Esophagus muscularis mucosa (tissue), 4 donors: ENCODE measurements around the gene AGAP1. TPM values are rescaled to one million over a fixed set of nuclear protein-coding genes. Genes with fewer than 3 reads are reported as not detected.

ENCODE experiments used
- DNase-seq: peaks from one replicate; pipeline ENCODE4 v3.0.0-alpha.2; 2017; ENCODE audit errors: extremely low spot score
- H3K27ac ChIP-seq, 4 donors: fragments of 200-600 bp; sonication (generic); replicated peaks in 1 of 4; 1 replicate in 3 of 4; 2 replicates in 1 of 4; pipeline ENCODE4 v1.5.1; 2016 to 2019; ENCODE audit warnings: mild to moderate bottlenecking in 1 of 4
- H3K27me3 ChIP-seq, 4 donors: fragments of 200-600 bp; sonication (generic); one replicate each; pipeline versions ENCODE4 v1.5.1 to v1.6.0; 2016 to 2019
- H3K36me3 ChIP-seq, 4 donors: fragments of 200-600 bp; sonication (generic); one replicate each; pipeline ENCODE4 v1.5.1; 2016 to 2019
- H3K4me1 ChIP-seq, 4 donors: fragments of 200-600 bp; sonication (generic); one replicate each; pipeline ENCODE4 v1.5.1; 2016 to 2019
- H3K4me3 ChIP-seq, 4 donors: fragments of 200-600 bp; sonication (generic); 1 replicate in 2 of 4; 2 replicates in 2 of 4; pipeline ENCODE4 v1.5.1; 2016 to 2019; ENCODE audit warnings: mild to moderate bottlenecking in 4 of 4, moderate library complexity in 1 of 4
- H3K9me3 ChIP-seq, 4 donors: fragments of 200-600 bp; sonication (generic); 1 replicate in 3 of 4; 2 replicates in 1 of 4; pipeline ENCODE4 v1.5.1; 2016 to 2019
- EP300 ChIP-seq: sonication (generic); formaldehyde crosslinking; IDR thresholded peaks from one replicate; pipeline ENCODE4 v1.6.1; 2017; ENCODE audit warnings: antibody characterized with exemption
- POLR2A ChIP-seq: fragments of 450-650 bp; IDR thresholded peaks from one replicate; pipeline ENCODE4 v1.6.1; 2017; ENCODE audit warnings: antibody characterized with exemption, moderate library complexity, mild to moderate bottlenecking, low read depth
- POLR2AphosphoS5 ChIP-seq, 2 donors: sonication (generic); formaldehyde crosslinking; IDR thresholded peaks; one replicate each; pipeline ENCODE4 v1.6.1; 2017; ENCODE audit warnings: antibody characterized with exemption in 2 of 2
- WGBS: methylation state at CpG from one replicate; pipeline ENCODE4 v1.1.5; 2018; 5-methylcytosine and 5-hydroxymethylcytosine counted together
- intact Hi-C: fragments of 100-400 bp; cut with DNase I; formaldehyde crosslinking; loops from one replicate; pipeline ENCODE4 v1.15.1; 2023
- total RNA-seq, 4 donors: library from RNA; depleted of rRNA; stranded (reverse); fragments of >200 nt; gene quantifications; one replicate each; pipeline versions ENCODE4 v1.1.0 to v1.2.1, GENCODE V29; 2016
- TF ChIP-seq, protein P1 (sequence below), 3 experiments: fragments of 200-600 bp in 2 of 3; fragments of 450-650 bp in 1 of 3; sonication (generic) in 2 of 3; IDR thresholded peaks; one replicate each; pipeline ENCODE4 v1.5.1; 2017 to 2019; ENCODE audit warnings: antibody characterized with exemption in 3 of 3, mild to moderate bottlenecking in 2 of 3, moderate library complexity in 1 of 3

The AGAP1 gene
- total RNA-seq, 4 donors from 2014 or later = 37.9 to 62.4 (median 47.2) TPM

GRCh38 chr2:236158969-236159777 is 665.3 kb downstream of the AGAP1 start:
- Histone ChIP-seq H3K27me3 (peaks cover 0 to 73% (median 47%) of the 10 kb centered on the region in 4 donors), H3K9me3 (no peaks in the 10 kb centered on the region), H3K36me3 (no peaks in the 10 kb centered on the region), H3K4me1 (peaks cover 13 to 21% (median 19%) of the 10 kb centered on the region in 4 donors), H3K4me3 (no peak overlapping the region), H3K27ac (no peak overlapping the region)
- TF ChIP-seq, protein P1, sequence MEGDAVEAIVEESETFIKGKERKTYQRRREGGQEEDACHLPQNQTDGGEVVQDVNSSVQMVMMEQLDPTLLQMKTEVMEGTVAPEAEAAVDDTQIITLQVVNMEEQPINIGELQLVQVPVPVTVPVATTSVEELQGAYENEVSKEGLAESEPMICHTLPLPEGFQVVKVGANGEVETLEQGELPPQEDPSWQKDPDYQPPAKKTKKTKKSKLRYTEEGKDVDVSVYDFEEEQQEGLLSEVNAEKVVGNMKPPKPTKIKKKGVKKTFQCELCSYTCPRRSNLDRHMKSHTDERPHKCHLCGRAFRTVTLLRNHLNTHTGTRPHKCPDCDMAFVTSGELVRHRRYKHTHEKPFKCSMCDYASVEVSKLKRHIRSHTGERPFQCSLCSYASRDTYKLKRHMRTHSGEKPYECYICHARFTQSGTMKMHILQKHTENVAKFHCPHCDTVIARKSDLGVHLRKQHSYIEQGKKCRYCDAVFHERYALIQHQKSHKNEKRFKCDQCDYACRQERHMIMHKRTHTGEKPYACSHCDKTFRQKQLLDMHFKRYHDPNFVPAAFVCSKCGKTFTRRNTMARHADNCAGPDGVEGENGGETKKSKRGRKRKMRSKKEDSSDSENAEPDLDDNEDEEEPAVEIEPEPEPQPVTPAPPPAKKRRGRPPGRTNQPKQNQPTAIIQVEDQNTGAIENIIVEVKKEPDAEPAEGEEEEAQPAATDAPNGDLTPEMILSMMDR (IDR thresholded peaks at IDR 0.05) = no peak
- TF ChIP-seq EP300 = no peak
- TF ChIP-seq POLR2AphosphoS5 (IDR thresholded peaks at IDR 0.05) = no peak
- TF ChIP-seq POLR2A = no peak
- intact Hi-C loops = no loop called here
- 29% methylated on average over 29 of the region's 45 CpGs for WGBS
- DNase-seq = no peak

GRCh38 chr2:236159778-236160170 is 665.9 kb downstream of the AGAP1 start:
- H3K9me3 ChIP-seq = no peaks in the 10 kb centered on the region
- no peak for TF ChIP-seq EP300
- no peak for TF ChIP-seq POLR2AphosphoS5 (IDR thresholded peaks at IDR 0.05)
- TF ChIP-seq POLR2A = no peak
- TF ChIP-seq, protein P1 (IDR thresholded peaks at IDR 0.05) = no peak
- no peak overlapping the region for H3K4me3 ChIP-seq
- no peak for DNase-seq
- no peak overlapping the region for H3K27ac ChIP-seq
- intact Hi-C loops = no loop called here
- peaks cover 19 to 27% (median 25%) of the 10 kb centered on the region in 4 donors for H3K4me1 ChIP-seq
- no peaks in the 10 kb centered on the region for H3K36me3 ChIP-seq
- WGBS = 35% methylated on average over 10 of the region's 33 CpGs
- H3K27me3 ChIP-seq = peaks cover 0 to 79% (median 53%) of the 10 kb centered on the region in 4 donors

DNA sequence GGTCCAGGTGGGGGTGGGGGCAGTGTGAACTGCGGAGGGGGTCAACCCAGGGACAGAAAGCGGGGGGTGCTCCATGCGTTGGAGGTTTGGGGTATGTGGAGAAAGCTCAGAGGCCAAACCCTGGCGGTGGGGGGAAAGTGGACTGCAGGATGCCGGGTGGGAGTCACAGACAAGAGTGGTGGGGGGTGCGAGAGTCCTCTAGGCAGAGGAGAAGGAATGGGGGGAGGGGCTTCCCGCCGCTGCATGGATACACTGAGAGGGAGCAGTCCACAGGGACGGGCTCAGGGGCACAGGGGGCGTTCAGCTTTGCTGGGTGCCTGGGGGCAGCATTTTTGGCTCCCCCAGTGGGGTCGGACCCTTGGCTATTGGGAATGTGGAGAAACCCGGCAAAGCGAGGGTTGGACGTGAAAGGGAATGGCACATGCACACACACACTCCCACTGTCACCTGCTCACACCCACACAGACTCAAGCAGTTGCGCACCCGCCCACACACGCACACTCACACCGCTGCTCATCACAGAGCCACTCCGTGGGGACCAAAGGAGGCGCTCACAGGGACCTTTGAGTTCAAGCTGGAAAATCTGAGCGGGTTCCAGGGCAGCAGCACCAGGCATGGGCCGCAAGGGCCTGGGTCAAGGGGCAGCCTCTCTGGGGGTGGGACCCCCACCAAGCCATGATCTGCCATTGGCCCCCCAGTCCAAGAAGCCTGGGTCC is 666.7 kb downstream of the AGAP1 start:
- Histone ChIP-seq H3K9me3 (no peaks in the 10 kb centered on the region), H3K27me3 (peaks cover 0 to 86% (median 59%) of the 10 kb centered on the region in 4 donors), H3K4me3 (no peak overlapping the region), H3K36me3 (no peaks in the 10 kb centered on the region), H3K4me1 (peaks cover 22 to 35% (median 30%) of the 10 kb centered on the region in 4 donors), H3K27ac (no peak overlapping the region)
- intact Hi-C loops = no loop called here
- 49% methylated on average over 14 of the region's 22 CpGs for WGBS
- TF ChIP-seq, protein P1 (IDR thresholded peaks at IDR 0.05) = no peak
- no peak for TF ChIP-seq POLR2AphosphoS5 (IDR thresholded peaks at IDR 0.05)
- TF ChIP-seq EP300 = no peak
- no peak for TF ChIP-seq POLR2A
- no peak for DNase-seq

GRCh38 chr2:236161082-236161462 is 667.2 kb downstream of the AGAP1 start:
- Histone ChIP-seq H3K36me3 (no peaks in the 10 kb centered on the region), H3K4me3 (no peak overlapping the region), H3K9me3 (no peaks in the 10 kb centered on the region), H3K4me1 (peaks cover 28 to 40% (median 35%) of the 10 kb centered on the region in 4 donors), H3K27me3 (peaks cover 4 to 86% (median 65%) of the 10 kb centered on the region in 4 donors), H3K27ac (no peak overlapping the region)
- TF ChIP-seq, protein P1 (IDR thresholded peaks at IDR 0.05) = no peak
- intact Hi-C loops = no loop called here
- DNase-seq = no peak
- WGBS = 60% methylated on average over 12 of the region's 15 CpGs
